SKM-1 (cell line): ENCODE results near the gene HSPG2.
"Not testable (repeated sequence)": the region's sequence is repeated elsewhere in the genome, so short reads cannot be mapped to it uniquely, and the experiment has no call there.

Experiments used
- DNase-seq: peaks from one replicate; lab custom pipeline; 2025; ENCODE audit not compliant: unreplicated experiment; lab: John Stamatoyannopoulos, UW

Gene HSPG2

GRCh38 chr1:21935393-21935804, 1.7 kb downstream of the HSPG2 start:
- no peak for DNase-seq

GRCh38 chr1:21933397-21934248, 3.5 kb downstream of the HSPG2 start:
- no peak for DNase-seq

- DNase-seq: peak; percentile 41
Measured at GRCh38 chr1:21932127-21932526, 5.0 kb downstream of the HSPG2 start.

- DNase-seq: no peak
Measured at GRCh38 chr1:21931171-21932093, 5.7 kb downstream of the HSPG2 start.

DNA sequence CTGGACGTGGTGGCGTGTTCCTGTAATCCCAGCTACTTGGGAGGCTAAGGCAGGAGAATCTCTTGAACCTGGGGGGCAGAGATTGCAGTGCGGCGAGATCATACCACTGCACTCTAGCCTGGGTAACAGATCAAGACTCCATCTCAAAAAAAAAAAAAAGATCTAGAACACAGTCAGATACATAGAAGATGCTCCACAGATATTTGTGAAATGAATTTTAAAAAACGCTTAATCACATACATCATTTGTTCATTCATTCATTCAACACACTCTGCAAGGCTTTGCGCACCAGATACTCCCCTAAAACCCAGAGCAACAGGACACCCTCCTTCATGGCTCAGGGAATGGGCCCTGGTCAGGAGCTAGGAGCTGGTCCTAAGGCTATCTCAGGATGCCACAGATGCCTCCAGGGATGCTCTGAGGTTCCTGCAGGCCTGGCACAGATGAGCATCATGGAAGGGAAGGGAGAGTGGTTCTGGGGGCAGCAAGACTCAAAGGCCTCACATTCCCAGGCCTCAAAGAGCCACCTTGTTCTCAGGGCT, 6.4 kb downstream of the HSPG2 start:
- DNase-seq: no peak

- DNase-seq: no peak
Measured at GRCh38 chr1:21930080-21930571, 7.0 kb downstream of the HSPG2 start.

DNA sequence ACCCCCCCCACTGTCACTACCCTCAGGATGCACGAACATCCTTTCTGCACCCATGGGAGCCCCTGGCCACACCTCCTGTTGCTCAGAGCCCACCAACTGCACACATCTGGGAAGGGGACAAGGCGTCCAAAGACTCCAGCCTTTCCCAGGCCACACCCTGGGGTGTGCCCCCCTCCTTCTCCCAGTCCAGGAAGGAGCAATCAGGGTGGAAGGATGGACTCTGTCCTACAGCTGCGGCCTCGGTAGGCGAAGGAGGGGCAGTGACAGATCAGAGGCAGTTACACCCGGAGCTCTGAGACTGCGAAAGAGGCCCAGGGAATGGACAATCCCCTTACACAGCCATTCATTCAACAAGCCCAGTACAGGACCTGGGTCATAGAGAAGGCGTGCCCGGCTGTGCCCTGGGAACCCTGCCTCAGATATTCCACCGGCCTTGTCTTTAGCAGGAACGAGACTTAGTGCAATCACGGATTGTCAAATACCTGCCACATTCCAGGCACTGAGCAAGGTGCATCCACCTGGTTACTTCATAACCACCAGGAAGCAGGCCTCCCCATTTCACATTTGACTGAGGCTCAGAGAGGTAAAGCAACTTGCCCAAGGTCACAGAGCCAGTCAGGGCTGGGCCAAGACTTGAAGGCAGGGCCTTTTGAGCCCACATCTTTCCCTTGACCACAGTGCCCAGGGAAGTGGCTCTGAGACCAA, 9.4 kb downstream of the HSPG2 start:
- DNase-seq: no peak

DNA sequence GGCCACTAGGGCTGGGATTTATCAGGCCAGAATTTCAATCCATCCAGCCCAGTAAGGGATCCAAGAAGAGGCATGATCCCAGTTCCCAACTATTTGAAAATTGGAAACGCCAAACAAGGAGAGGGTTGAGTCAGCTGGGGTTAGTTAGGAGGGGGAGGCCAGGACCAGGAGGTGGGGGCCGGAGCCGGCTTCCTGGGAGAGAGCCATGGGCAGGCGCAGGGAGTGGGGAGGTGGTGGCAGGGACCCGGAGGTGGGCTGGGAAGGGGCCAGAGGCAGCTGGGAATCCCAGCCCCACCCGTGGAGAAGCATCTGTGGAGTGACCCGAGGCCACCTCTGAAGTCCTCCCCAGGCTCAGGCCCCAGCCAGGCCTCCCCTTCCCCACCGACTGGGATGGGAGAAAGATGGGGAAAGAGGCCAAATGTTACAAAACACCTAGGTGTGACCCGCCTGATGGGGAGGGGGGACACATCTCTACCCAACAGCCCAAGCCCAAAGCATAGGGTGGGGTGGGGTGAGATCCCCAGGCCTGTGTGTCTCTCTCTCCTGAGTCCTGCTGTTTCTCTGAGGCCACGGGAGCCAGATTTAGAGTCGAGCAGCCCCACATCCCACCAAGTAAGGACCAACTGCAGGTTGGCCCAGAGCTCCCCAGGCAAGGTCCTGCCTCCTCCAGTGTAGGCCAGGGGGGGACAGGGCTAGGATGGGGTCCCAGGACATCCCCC, 10.1 kb downstream of the HSPG2 start:
- no peak for DNase-seq

DNA sequence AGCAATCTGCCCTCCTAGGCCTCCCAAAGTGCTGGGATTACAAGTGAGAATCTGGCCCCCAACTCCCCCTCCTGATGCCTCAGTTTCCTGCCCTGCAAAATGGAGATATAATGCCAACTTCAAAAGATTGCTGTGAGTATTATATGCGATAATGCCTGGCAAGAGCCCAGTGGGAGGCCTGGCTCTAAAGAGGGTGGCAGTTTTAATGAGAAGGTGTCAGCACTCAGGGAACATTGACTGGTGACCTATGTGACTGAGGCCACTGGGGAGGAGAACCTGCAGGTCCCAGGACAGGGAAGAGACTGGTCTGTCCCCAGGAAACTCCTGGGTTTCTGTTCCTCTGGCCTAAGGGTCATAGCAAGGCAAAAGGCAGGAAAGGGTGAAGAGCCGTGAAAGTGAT, 11.0 kb downstream of the HSPG2 start:
- no peak for DNase-seq

DNA sequence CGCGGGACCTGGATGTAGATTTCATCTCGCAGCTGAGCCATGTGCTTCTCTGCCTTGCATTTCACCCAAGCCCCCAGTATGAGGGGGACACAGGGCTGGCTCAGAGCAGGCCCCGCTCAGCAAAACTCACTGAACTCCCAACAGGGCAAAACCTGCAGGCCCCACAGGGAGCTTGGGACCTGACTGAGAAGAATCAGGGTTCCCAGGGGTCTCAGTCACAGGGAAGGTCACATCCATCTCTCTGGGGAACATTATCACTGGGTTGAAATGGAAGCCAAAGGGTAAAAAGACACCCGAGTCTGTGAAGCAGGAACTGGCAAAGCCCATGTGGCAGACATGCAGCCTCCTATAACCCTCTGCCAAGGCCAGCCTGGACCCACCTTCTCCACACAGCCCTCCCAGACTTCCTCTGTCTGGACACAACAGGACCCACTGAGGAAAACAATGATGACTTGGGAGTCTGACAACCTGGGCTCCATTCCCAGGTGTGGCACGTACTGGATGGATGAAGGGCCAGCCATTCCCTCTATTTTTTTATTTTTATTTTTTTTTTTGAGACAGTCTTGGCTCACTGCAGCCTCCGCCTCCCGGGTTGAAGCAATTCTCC, 11.7 kb downstream of the HSPG2 start:
- DNase-seq: no peak

- DNase-seq: peak; percentile 75
Measured at GRCh38 chr1:21924503-21925005, 12.6 kb downstream of the HSPG2 start.

- no peak for DNase-seq
Measured at GRCh38 chr1:21922090-21923013, 14.8 kb downstream of the HSPG2 start.

DNA sequence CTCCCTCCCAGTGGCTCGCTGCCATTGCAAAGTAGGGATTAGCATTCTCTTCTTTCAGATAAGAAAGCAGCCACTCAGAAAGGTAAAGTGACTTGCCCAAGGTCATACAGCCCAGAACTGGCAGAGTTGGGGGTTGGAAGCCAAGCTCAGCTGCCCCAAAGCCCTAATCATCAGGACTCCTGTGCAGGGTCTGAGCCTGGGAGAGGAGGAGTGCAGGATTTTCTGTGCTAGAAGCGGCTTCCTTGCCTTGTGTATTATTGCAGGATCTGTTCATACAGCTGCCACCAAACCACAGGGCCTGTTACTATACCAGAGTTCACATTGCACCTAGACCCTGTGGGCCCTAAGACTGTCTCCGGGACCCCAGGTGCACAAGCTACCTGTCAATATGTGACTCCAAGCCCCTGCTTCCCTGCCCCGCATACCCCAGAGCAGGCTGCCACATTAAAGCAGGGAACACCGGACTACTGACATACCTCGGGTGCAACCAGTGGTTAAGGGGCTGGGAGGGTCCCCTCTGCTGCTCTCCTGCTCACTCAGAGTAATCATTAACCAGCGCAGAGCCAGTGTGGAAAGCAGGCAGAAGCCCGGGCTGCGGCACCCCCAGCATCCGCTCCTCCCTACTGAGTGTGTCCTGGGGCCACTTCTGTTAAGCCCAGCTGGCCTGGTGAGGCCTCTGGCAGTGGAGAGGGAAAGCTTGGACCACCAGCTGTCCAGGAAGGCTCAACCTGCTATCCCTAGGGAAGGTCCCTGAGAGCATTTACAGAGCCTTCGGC, 15.8 kb downstream of the HSPG2 start:
- no peak for DNase-seq

GRCh38 chr1:21919520-21919919, 17.6 kb downstream of the HSPG2 start:
- no peak for DNase-seq

GRCh38 chr1:21917239-21917631, 19.9 kb downstream of the HSPG2 start:
- not testable (repeated sequence) for DNase-seq

DNA sequence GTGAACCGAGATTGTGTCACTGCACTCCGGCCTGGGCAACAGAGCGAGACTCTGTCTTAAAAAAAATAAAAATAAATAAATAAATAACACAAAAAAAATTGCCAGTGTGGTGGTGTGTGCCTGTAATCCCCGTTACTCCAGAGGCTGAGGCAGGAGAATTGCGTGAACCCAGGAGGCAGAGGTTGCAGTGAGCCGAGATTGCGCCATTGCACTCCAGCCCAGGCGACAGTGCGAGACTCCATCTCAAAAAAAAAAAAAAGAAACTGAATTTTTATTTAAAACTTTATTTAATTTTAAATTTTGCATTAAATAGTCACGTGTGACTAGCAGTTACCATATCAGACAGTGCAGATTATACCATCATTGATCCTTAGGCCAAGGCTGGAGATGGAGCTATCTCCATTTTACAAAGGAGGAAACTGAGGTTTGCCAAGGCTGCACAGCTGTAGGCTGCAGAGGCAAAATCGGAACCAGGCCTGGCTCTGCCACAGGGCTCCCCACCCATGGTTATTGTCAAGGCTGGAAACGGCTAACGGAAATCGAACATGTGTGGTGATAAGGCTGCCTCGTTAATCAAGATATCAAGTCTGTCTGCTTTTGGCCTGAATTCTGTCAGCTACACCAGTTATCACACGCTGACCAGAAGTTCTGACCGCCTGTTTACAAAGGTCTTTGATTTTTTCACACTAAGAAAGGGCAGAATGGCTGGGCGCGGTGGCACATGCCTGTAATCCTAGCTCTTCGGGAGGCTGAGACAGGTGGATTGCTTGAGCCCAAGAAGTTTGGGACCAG, 20.5 kb downstream of the HSPG2 start:
- DNase-seq: no peak
